HG03097 (cell line): ENCODE data around the gene THUMPD1.
"Not testable (repeated sequence)": the region's sequence is repeated elsewhere in the genome, so short reads cannot be mapped to it uniquely, and the experiment has no call there.

Source experiments
- ATAC-seq: cut with Tn5 transposase; IDR thresholded peaks from one replicate; pipeline ENCODE4 v1.9.1; 2021; ENCODE audit not compliant: unreplicated experiment, low FRiP score

The THUMPD1 gene

DNA sequence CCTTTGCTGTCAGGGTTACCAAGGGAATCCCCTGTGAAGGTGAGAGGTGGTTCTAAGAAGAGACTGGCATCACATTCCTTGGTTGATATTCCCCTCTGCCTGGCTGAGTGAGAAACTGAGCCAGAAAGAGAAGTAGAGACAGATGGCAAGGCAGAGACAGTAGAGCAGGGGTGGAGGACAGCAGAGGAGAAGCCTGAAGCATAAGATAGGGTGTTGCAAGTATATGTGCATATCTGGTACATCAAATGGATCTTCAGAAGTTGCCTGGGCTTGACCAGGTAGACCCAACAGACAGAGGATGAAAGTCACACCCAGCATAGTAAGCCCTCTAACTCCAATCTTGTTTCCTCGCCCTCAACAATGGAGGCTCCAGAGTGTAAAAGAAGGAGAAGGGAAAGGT is 7.9 kb upstream of the THUMPD1 start:
- no peak for ATAC-seq

- ATAC-seq = no peak
Observed at GRCh38 chr16:20747030-20747816, 5.6 kb upstream of the THUMPD1 start.

DNA sequence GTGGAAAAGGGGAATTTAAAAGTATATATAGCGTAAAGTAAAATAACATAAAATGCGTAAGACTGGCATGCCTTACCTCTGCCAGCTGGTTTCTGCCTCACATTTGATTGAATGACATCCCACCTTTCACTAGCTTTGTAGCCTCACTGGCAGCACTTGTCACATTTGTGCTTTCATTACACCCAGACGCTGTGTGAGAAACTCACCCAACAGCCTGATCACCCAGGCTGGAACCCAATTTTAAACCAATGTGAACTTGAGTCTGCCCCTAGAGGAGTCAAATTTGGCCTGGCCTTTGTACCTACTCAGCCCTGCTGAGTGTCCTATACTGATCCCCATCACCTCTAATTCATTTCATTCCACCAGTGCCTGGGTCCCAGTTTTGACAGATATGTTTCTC is 4.8 kb upstream of the THUMPD1 start:
- ATAC-seq = no peak

- ATAC-seq = no peak
Observed at GRCh38 chr16:20744922-20745440, 3.4 kb upstream of the THUMPD1 start.

- no peak for ATAC-seq
Observed at GRCh38 chr16:20743591-20743990, 2.0 kb upstream of the THUMPD1 start.

GRCh38 chr16:20740901-20741521 is 607 bp downstream of the THUMPD1 start:
- peak; percentile 80 for ATAC-seq

DNA sequence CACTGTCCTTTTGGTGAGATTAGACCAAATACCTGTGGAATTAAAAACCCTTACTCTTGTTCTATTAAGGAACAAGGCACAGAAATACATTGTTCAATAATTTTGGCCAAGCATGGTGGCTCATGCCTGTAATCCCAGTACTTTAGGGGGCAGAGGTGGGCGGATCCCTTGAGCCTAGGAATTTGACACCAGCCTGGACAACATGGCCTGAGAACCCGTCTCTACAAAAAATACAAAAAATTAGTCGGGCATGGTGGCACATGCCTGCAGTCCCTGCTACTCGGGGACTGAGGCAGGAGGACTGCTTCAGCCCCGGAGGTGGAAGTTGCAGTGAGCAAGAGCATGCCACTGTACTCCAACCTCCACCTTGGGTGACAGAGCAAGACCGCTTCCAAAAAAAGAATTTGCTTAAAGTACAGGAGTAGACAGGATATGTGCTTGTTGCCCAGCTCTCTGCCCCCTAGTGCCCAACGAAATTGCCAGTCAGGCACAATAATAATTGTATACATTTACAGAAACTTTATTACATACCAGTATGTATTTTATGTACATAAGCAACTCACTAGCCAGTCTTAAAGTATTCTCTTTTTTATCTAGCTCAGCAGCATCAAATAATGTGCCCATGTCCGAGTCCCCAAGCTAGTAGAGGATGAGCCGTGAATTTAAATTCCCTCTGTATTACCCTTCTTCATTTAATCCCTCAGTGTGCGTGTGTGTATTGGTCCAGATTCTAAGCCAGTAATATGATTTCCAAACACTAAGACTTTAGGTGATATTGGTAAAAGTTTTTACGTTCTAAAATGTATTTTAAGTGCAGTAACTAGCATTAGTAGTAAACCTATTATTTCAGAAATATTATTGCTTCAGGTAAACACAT is 1.4 kb downstream of the THUMPD1 start:
- ATAC-seq = no peak

- no peak for ATAC-seq
Observed at GRCh38 chr16:20735490-20735889, 6.1 kb downstream of the THUMPD1 start.

DNA sequence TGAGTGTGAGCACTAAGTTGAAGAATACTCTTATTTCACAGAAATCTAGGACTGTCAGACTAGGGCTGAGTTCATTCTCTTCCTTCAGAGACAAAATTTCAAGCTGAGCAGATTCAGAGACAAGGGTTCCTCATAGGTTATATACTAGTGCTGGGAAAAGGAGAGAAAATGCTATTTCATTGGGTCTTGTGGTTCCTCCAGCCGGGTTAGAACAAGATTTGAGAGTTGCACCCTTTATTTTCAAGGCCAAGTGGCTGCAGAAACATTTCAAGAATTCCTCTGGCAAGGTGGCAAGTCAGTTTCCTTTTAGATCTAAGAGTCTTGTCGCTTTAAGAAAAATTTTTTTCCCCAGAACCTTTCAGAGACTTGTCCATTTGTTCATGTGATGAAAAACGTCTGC is 6.8 kb downstream of the THUMPD1 start:
- ATAC-seq = no peak

GRCh38 chr16:20734056-20734455 is 7.6 kb downstream of the THUMPD1 start:
- no peak for ATAC-seq

DNA sequence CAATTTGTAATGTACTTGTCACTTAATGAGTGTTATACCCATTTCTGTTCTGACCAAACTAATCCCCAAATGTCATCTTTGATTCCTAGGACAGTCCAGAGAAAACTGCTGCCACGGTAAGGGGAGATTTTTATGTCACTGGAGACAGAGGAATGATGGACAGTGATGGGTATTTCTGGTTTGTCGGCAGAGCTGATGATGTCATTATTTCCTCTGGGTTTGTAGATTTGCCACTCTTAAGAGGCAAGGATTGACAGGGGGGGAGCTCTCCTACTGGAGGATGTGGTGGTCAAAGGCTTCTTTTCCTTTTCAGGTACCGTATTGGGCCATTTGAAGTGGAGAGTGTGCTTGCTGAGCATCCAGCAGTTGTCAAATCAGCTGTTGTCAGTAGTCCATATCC is 12.5 kb downstream of the THUMPD1 start:
- ATAC-seq = no peak

DNA sequence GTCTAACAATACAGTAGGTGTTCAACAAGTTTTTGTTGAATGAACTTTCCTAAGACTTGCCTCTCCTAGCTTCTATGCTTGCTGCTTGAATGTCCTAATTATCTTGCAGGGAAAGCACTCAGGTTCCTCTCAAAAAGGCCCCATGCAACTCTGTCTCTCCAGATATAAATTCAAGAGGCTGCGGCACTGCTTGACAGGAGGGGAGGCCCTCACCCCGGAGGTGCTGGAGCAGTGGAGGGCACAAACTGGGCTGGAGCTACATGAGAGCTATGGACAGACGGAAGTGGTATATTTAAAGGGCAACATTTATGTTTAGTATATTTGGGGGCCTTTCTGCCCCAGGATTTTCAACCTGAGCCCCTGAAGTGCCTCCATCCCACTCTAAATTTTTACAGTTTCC is 14.4 kb downstream of the THUMPD1 start:
- ATAC-seq = no peak

- ATAC-seq = no peak
Observed at GRCh38 chr16:20726661-20727060, 15.0 kb downstream of the THUMPD1 start.

DNA sequence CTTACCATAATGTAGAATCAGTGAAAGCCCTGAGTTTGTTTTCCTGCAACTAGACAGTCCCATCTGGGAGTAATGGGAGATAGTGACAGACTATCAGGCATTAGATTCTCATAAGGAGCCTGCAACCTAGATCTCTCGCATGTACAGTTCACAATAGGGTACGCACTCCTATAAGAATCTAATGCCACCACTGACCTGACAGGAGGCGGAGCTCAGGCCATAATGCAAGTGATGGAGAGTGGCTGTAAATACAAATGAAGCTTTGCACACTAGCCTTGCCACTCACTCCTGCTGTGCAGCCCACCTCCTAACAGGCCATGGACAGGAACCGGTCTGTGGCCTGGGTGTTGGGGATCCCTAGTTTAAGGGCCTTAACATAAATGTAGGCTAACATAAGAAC is 21.4 kb downstream of the THUMPD1 start:
- ATAC-seq = no peak

DNA sequence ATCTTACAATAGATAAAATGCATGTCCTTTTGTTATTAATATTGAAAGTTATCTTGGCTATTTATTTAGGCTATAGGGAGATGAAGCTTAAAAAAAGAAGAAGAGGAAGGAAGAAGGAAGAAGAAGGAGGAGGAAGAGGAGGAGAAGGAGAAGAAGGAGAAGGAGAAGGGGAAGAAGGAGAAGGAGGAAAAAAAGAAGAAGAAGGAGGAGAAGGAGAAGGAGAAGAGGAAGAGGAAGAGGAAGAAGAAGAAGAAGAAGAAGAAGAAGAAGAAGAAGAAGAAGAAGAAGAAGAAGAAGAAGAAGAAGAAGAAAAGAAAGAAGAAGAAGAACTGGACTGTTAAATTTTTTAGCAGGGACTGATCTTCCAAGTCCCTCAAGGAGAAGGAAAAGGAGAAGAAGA is 23.9 kb downstream of the THUMPD1 start:
- not testable (repeated sequence) for ATAC-seq

- no peak for ATAC-seq
Observed at GRCh38 chr16:20711277-20711911, 30.2 kb downstream of the THUMPD1 start.

- ATAC-seq = not testable (repeated sequence)
Observed at GRCh38 chr16:20708129-20708528, 33.5 kb downstream of the THUMPD1 start.

GRCh38 chr16:20707461-20707860 is 34.2 kb downstream of the THUMPD1 start:
- no peak for ATAC-seq

- not testable (repeated sequence) for ATAC-seq
Observed at GRCh38 chr16:20705972-20706371, 35.6 kb downstream of the THUMPD1 start.

DNA sequence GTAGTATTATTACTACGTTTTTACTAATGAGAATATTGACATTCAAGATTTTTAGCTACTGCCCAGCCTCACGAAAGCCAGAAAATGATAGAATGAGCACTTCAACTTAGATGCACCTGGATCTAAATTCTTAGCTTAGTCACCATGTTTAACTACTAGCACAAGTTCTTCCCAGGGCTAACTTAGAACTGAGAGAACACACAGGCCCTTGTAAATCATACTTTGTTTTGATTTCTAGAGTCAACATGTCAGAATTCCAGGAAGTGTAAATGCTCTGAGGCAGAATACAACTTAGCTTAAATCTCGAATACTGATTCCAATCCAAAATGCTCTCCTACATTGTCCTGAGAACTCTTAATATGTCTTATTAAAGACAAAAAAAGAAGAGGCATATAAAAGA is 37.3 kb downstream of the THUMPD1 start:
- no peak for ATAC-seq

DNA sequence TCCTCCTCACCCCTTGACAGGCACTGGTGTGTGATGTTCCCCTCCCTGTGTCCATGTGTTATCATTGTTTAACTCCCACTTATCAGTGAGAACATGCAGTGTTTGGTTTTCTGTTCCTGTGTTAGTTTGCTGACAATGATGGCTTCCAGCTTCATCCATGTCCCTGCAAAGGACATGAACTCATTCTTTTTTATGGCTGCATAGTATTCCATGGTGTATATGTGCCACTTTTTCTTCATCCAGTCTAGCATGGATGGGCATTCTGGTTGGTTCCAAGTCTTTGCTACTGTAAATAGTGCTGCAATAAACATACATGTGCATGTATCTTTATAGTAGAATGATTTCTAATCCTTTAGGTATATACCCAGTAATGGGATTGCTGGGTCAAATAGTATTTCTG is 39.9 kb downstream of the THUMPD1 start:
- not testable (repeated sequence) for ATAC-seq
